ENCODE data around the gene SCARF1.

DNA sequence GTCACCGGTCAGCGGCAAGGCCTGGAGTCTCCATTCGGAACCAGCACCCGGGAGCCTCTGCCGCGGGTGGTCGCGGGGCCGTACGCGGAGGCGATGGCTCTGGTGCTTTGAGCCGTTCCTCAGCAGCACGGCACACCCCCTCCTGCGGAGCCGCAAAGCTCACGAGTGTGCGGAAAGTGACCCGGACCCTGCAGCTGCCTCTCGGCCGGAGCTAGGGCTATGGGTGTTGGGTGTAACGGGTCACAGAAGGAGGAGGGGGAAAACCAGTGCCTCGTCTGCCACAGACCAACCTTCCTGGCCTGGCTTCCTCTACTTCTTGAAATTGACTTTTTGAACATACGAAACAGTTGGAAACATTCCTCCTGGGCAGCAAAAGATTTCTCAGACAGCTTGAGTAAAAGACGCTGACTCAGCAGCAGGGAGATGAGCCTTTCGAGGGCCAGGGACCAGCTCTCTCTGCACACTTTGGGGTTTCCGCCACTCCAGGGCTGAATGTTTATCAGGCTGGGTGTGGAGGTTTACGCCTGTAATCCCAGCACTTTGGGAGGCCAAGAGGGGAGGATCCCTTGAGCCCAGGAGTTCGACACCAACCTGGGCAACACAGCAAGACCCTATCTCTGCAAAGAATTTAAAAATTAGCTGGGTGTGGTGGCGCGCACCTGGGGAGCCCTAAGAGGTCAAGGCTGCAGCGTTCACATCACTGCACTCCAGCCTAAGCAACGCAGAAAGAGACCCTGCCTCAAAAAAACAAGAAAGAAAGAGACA is 56.5 kb downstream of the SCARF1 start:
- TF ChIP-seq, protein P1, sequence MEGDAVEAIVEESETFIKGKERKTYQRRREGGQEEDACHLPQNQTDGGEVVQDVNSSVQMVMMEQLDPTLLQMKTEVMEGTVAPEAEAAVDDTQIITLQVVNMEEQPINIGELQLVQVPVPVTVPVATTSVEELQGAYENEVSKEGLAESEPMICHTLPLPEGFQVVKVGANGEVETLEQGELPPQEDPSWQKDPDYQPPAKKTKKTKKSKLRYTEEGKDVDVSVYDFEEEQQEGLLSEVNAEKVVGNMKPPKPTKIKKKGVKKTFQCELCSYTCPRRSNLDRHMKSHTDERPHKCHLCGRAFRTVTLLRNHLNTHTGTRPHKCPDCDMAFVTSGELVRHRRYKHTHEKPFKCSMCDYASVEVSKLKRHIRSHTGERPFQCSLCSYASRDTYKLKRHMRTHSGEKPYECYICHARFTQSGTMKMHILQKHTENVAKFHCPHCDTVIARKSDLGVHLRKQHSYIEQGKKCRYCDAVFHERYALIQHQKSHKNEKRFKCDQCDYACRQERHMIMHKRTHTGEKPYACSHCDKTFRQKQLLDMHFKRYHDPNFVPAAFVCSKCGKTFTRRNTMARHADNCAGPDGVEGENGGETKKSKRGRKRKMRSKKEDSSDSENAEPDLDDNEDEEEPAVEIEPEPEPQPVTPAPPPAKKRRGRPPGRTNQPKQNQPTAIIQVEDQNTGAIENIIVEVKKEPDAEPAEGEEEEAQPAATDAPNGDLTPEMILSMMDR (IDR thresholded peaks at IDR 0.05; ENCODE audit: poor library complexity, severe bottlenecking): no peak
- no peak for TF ChIP-seq TAF1 (IDR thresholded peaks at IDR 0.05; ENCODE audit: low read depth)

All from neural cell (in vitro differentiated cells).